Natural killer cell (primary cell): ENCODE results near the gene GLP2R. TPM values are rescaled to one million over a fixed set of nuclear protein-coding genes. Genes with fewer than 3 reads are reported as not detected.

Experiments used
- ATAC-seq, 3 donors: fragments of 150-1000 bp in 2 of 3; fragments of 200-7000 bp in 1 of 3; cut with Tn5 transposase; 1 replicate in 1 of 3; 2 replicates in 2 of 3; pipeline ENCODE4 v1.10.0; 2021; ENCODE audit warnings: mild to moderate bottlenecking in 2 of 3, moderate library complexity in 2 of 3
- DNase-seq, 2 donors: peaks; one replicate each; pipeline versions ENCODE4 v3.0.0 to v3.0.0-alpha.2; 2013 to 2021; ENCODE audit warnings: mixed read lengths in 1 of 2
- H3K27ac ChIP-seq: one replicate; pipeline ENCODE4 v1.5.1; 2013; ENCODE audit warnings: mild to moderate bottlenecking, low read length
- H3K27me3 ChIP-seq: one replicate; pipeline ENCODE4 v1.6.1; 2013; ENCODE audit warnings: low read length; ENCODE audit not compliant: control insufficient read depth, insufficient read depth
- H3K36me3 ChIP-seq: one replicate; pipeline ENCODE4 v1.6.1; 2013; ENCODE audit warnings: low read length; ENCODE audit not compliant: control insufficient read depth, insufficient read depth
- H3K4me1 ChIP-seq: one replicate; pipeline ENCODE4 v1.6.1; 2013; ENCODE audit warnings: low read length; ENCODE audit not compliant: control insufficient read depth, insufficient read depth
- H3K4me3 ChIP-seq: one replicate; pipeline ENCODE4 v1.5.1; 2013; ENCODE audit warnings: low read length
- H3K9me3 ChIP-seq: one replicate; pipeline ENCODE4 v1.6.1; 2013; ENCODE audit warnings: low read length; ENCODE audit not compliant: control insufficient read depth, insufficient read depth
- H3K27ac Mint-ChIP-seq, 2 donors: one replicate each; pipeline ENCODE4 v1.8.0; 2022; ENCODE audit warnings: mild to moderate bottlenecking in 2 of 2, mixed read lengths in 2 of 2, moderate library complexity in 1 of 2
- H3K27me3 Mint-ChIP-seq, 2 donors: one replicate each; pipeline ENCODE4 v1.8.0; 2022; ENCODE audit warnings: low read depth in 2 of 2, mixed read lengths in 2 of 2
- H3K36me3 Mint-ChIP-seq: one replicate; pipeline ENCODE4 v1.8.0; 2022; ENCODE audit warnings: mixed read lengths
- H3K4me1 Mint-ChIP-seq, 2 donors: one replicate each; pipeline ENCODE4 v1.8.0; 2022; ENCODE audit warnings: mixed read lengths in 2 of 2
- H3K4me3 Mint-ChIP-seq: one replicate; pipeline ENCODE4 v1.8.0; 2022; ENCODE audit warnings: mild to moderate bottlenecking, moderate library complexity, mixed read lengths
- H3K9me3 Mint-ChIP-seq, 2 donors: one replicate each; pipeline ENCODE4 v1.8.0; 2022; ENCODE audit warnings: mixed read lengths in 2 of 2
- WGBS: methylation state at CpG from one replicate; pipeline ENCODE4 v1.1.7; 2013; ENCODE audit warnings: missing lambda C conversion rate; ENCODE audit not compliant: insufficient coverage; 5-methylcytosine and 5-hydroxymethylcytosine counted together
- intact Hi-C: fragments of 100-400 bp; cut with micrococcal nuclease; formaldehyde crosslinking; loops from one replicate; pipeline ENCODE4 v1.14.2; 2022
- total RNA-seq, 4 donors: library from RNA; stranded (reverse); fragments of 120-200 nt in 1 of 4; gene quantifications; one replicate each; pipeline versions ENCODE4 v1.2.3 to v1.2.4, GENCODE V29; 2013 to 2022
- TF ChIP-seq, protein P1 (sequence below): fragments of 200-600 bp; IDR thresholded peaks from one replicate; pipeline ENCODE4 v1.8.0; 2022; ENCODE audit warnings: antibody characterized with exemption

GLP2R gene
- total RNA-seq, 3 donors from 2014 or later (not counting 1 experiment from before 2014, with no cell fraction given): not detected

DNA sequence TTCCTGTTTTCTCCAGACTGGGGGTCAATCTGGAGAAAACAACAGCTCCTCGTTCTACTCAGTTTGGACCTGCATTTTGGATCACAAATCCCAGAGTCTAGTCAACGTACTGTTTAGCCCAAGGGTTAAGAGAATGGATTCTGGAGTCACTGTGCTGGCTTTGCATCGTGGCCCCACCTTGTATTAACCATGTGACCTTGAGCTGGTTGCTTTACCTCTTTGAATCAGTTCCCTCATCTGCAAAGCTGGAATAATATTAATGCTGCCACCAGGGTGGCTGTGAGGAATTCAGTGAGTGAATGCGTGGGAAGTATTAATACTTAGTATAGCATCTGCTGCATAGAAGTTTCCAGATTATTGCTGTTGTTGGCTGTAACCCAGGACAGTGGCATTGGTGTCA, 23.0 kb upstream of the GLP2R start:
- Histone ChIP-seq H3K36me3 (no peaks in the 10 kb centered on the region), H3K9me3 (no peaks in the 10 kb centered on the region), H3K27me3 (no peaks in the 10 kb centered on the region), H3K27ac (no peak overlapping the region), H3K4me1 (no peaks in the 10 kb centered on the region), H3K4me3 (no peak overlapping the region)
- peaks cover 26 to 31% of the 10 kb centered on the region in 2 donors for H3K27me3 Mint-ChIP-seq
- H3K36me3 Mint-ChIP-seq: no peaks in the 10 kb centered on the region
- 69% methylated on average over 4 of the region's 4 CpGs for WGBS
- no peaks in the 10 kb centered on the region for H3K4me1 Mint-ChIP-seq
- H3K4me3 Mint-ChIP-seq: no peak overlapping the region
- H3K27ac Mint-ChIP-seq: no peak overlapping the region
- intact Hi-C loops: no loop called here
- H3K9me3 Mint-ChIP-seq: no peaks in the 10 kb centered on the region
- DNase-seq: no peak
- no peak for ATAC-seq
- TF ChIP-seq, protein P1, sequence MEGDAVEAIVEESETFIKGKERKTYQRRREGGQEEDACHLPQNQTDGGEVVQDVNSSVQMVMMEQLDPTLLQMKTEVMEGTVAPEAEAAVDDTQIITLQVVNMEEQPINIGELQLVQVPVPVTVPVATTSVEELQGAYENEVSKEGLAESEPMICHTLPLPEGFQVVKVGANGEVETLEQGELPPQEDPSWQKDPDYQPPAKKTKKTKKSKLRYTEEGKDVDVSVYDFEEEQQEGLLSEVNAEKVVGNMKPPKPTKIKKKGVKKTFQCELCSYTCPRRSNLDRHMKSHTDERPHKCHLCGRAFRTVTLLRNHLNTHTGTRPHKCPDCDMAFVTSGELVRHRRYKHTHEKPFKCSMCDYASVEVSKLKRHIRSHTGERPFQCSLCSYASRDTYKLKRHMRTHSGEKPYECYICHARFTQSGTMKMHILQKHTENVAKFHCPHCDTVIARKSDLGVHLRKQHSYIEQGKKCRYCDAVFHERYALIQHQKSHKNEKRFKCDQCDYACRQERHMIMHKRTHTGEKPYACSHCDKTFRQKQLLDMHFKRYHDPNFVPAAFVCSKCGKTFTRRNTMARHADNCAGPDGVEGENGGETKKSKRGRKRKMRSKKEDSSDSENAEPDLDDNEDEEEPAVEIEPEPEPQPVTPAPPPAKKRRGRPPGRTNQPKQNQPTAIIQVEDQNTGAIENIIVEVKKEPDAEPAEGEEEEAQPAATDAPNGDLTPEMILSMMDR: no peak

DNA sequence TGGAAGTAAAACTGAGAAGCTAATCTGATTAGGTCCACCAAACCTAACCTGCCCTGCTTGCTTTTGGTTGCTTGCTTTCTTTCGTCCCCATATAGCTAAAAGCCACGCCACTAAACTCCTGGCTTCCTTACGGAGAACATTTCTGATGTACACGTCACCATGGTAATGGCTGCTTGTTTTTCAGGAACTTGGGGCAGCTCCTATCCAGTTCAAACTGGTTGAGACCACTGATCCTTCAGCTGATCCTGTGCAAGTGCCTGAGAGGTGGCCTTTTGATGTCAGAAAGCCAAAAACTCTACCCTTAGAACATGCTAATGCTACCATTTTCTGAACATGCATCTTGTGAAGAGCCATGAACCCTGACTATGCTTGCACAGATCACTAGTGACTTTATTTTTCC, 20.0 kb upstream of the GLP2R start:
- Histone ChIP-seq H3K4me1 (no peaks in the 10 kb centered on the region), H3K36me3 (no peaks in the 10 kb centered on the region), H3K27ac (no peak overlapping the region), H3K27me3 (no peaks in the 10 kb centered on the region), H3K4me3 (no peak overlapping the region), H3K9me3 (no peaks in the 10 kb centered on the region)
- no peaks in the 10 kb centered on the region for H3K4me1 Mint-ChIP-seq
- TF ChIP-seq, protein P1: no peak
- DNase-seq (no peak), ATAC-seq (no peak)
- intact Hi-C loops: no loop called here
- no peak overlapping the region for H3K4me3 Mint-ChIP-seq
- 88% methylated on average over 4 of the region's 4 CpGs for WGBS
- H3K27me3 Mint-ChIP-seq: peaks cover 14 to 23% of the 10 kb centered on the region in 2 donors
- no peak overlapping the region for H3K27ac Mint-ChIP-seq
- no peaks in the 10 kb centered on the region for H3K36me3 Mint-ChIP-seq
- H3K9me3 Mint-ChIP-seq: no peaks in the 10 kb centered on the region

DNA sequence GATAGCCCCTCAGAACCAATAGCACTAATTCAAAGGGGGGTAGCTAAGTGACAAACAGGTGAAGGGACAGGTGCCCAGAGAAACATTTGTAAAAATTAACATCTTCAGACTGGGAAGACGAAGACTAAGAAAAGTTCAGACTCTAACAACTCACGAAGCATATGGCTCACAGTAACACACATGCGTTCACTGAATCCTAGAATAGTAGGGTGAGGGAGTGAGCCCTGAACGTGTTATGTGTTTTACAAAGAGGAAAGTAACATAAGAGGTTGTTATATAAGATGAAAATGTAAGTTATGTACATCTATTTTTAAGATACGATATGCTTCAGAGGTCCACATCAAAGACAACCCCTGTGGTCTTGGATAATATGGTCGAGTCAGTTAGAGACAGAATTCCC, 19.0 kb upstream of the GLP2R start:
- DNase-seq (no peak), ATAC-seq (no peak)
- no peak overlapping the region for H3K27ac ChIP-seq
- 78% methylated on average over 6 of the region's 6 CpGs for WGBS
- H3K27me3 ChIP-seq: no peaks in the 10 kb centered on the region
- intact Hi-C loops: no loop called here
- Mint-ChIP-seq H3K9me3 (no peaks in the 10 kb centered on the region), H3K4me3 (no peak overlapping the region), H3K36me3 (no peaks in the 10 kb centered on the region), H3K27me3 (peaks cover 14 to 31% of the 10 kb centered on the region in 2 donors), H3K4me1 (no peaks in the 10 kb centered on the region), H3K27ac (no peak overlapping the region)
- no peaks in the 10 kb centered on the region for H3K36me3 ChIP-seq
- H3K4me1 ChIP-seq: no peaks in the 10 kb centered on the region
- H3K4me3 ChIP-seq: no peak overlapping the region
- TF ChIP-seq, protein P1: no peak
- H3K9me3 ChIP-seq: no peaks in the 10 kb centered on the region

DNA sequence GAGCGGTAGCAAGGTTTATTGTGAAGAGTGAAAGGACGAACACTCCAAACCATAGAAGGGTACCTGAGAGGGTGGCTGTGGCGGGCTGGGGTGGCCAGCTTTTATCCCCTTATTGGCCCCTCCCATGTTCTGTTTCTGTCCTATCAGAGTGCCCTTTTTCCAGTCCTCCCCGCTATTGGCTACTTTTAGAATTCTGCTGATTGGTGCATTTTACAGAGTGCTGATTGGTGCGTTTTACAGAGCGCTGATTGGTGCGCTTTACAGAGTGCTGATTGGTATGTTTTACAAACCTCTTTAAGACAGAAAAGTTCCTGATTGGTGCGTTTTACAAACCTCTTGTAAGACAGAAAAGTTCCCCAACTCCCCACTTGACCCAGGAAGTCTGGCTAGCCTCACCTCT, 16.3 kb upstream of the GLP2R start:
- Histone ChIP-seq H3K27ac (no peak overlapping the region), H3K4me1 (no peaks in the 10 kb centered on the region), H3K4me3 (no peak overlapping the region), H3K9me3 (no peaks in the 10 kb centered on the region), H3K27me3 (no peaks in the 10 kb centered on the region), H3K36me3 (no peaks in the 10 kb centered on the region)
- H3K27ac Mint-ChIP-seq: no peak overlapping the region
- TF ChIP-seq, protein P1: no peak
- H3K27me3 Mint-ChIP-seq: peaks cover 3 to 17% of the 10 kb centered on the region in 2 donors
- ATAC-seq (no peak), DNase-seq (no peak)
- no peaks in the 10 kb centered on the region for H3K36me3 Mint-ChIP-seq
- no peaks in the 10 kb centered on the region for H3K9me3 Mint-ChIP-seq
- H3K4me1 Mint-ChIP-seq: no peaks in the 10 kb centered on the region
- H3K4me3 Mint-ChIP-seq: no peak overlapping the region
- intact Hi-C loops: no loop called here
- 92% methylated on average over 8 of the region's 8 CpGs for WGBS
